HG03378 (cell line): ENCODE results near the gene NXPE3.
"Not testable (repeated sequence)": the region's sequence is repeated elsewhere in the genome, so short reads cannot be mapped to it uniquely, and the experiment has no call there.

ENCODE experiments used
- ATAC-seq: cut with Tn5 transposase; IDR thresholded peaks from one replicate; pipeline ENCODE4 v1.9.1; 2021; ENCODE audit warnings: mild to moderate bottlenecking, moderate library complexity; ENCODE audit not compliant: unreplicated experiment

NXPE3 gene

DNA sequence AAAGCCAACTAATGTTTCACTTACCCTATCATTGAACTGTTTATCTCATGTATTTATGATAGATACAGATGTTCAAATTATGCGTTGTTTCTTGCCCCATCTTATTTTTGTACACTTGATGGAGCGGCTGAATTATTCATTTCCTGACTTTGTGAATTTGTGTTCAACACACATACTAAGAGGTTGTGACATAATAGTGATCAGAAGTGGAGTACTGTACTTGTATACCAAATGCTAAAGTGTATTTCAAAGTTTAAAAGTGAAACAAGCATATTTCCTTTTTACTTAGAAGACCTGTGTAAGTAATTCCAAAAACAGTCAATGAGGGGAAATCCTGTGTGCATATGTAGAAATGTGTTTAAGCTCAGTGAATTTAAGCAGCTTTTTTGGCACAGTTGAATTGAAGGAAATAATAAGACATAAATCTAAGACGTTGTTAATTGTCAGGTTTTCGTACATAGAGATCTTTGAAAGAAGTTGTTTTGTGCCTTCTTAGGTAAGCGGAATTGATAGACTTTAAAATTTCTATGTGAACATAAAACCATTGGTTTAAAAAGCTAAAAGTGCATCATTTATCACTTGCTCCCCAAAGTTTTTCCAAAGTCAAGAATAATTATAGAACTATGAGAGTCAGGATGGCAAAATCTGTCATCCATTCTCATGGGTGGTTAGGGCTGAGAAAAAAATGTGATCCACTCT is 72.2 kb downstream of the NXPE3 start:
- no peak for ATAC-seq

DNA sequence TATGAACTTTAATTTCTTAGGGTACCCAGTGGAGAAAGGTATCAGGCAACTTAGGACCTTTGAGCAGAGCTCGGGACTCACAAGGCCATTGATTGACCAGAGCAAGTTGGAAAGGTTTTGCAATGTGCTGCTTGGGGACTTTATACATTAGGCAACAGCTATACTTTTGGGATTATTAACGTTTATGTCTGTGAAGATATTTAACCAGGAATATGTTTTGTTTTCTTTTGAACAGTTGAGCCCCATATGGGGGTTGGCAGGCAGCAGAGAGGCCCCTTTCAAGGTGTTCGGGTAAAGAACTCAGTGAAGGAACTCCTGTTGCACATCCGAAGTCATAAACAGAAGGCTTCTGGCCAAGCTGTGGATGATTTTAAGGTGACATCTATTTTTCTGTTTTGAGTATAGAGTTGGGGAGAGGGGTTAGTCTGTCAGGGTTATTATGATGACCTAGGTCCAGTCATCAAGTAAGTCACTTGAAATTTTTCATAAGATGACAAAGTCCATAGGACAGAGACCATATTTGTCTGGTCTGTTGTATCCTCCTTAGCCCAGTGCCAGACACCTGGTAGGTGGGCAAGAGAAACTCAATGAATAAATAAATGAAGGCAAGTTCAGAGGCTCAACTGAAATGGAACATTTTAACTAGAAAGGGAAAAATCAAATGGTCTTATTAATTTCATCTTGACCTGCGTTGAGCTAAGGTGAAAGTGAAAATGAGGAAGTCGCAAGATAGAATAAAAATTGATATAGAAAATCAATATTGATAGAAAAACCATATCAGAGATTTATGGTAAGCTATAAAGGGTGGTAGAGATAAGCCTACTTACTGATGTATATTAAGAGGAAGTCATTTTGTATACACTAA is 73.1 kb downstream of the NXPE3 start:
- ATAC-seq = no peak

DNA sequence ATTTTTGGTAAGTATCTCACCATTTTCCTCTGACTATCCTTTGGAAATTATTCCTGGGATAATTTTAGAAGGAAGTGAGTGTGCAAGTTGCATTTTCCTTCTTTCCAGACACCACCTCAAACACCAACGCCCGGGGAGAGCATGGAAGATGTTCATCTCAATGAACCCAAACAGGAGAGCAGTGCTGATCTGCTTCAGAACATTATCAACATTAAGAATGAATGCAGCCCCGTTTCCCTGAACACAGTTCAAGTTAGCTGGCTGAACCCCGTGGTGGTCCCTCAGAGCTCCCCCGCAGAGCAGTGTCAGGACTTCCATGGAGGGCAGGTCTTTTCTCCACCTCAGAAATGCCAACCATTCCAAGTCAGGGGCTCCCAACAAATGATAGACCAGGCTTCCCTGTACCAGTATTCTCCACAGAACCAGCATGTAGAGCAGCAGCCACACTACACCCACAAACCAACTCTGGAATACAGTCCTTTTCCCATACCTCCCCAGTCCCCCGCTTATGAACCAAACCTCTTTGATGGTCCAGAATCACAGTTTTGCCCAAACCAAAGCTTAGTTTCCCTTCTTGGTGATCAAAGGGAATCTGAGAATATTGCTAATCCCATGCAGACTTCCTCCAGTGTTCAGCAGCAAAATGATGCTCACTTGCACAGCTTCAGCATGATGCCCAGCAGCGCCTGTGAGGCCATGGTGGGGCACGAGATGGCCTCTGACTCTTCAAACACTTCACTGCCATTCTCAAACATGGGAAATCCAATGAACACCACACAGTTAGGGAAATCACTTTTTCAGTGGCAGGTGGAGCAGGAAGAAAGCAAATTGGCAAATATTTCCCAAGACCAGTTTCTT is 74.2 kb downstream of the NXPE3 start:
- ATAC-seq = no peak

DNA sequence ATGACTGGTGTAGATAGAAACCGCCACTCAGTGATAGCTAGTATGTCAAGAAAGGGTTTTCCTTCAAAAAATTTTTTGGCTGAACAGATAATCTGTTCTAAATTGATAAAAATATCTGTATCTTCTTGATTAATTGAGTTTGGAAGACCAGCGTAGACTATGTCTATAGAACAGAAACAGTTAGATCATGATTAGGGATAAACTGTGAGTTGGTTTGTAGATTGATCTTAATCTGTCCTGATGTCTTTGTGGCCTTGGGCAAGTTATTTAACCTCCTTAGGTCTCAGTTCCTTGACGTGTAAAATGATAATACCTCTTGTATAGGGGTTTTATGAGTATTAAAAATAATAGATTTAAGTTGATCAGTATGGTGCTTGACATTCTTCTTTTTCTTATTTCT is 75.0 kb downstream of the NXPE3 start:
- no peak for ATAC-seq

DNA sequence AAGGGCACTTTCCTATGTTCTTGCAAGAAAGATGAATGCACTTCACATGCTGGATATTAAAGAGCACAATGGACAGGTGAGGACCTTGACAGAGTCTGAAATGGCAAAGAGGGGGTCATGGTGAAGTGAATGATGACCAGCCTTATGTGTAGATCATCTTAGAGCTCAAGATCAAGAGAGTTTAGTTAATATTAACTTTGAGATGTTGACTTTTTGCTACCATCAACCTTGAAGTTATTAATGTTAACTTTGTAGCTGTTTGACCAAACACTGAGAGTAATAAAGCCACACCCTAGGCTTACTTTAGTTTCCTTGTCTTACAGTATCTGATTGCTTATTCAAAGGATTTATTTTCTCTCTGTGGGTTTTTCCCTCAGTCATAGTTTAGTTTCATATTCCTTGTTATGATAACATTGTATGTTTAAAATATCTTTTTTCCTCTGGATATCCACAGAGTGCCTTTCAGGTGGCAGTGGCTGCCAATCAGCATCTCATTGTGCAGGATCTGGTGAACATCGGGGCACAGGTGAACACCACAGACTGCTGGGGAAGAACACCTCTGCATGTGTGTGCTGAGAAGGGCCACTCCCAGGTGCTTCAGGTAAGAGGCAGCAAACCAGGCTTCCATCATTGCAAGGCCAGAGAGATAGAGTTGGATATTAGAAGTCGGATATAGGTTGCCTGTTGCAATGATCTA is 75.7 kb downstream of the NXPE3 start:
- ATAC-seq = no peak

DNA sequence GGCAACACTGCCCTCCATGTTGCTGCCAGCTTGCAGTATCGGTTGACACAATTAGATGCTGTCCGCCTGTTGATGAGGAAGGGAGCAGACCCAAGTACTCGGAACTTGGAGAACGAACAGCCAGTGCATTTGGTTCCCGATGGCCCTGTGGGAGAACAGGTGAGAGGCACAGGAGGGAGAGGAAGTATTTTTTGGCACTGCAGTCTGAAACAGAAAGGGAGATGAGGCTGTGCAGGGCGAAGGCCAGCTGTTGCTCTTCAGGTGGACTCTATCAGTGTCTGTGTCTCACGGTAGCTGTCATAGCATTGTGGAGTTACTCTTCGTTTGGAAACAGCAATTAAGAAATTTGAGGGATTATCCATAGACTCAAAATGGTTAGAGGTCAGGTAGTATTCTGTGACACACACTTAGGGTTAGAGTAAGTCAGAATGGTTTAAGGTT is 78.3 kb downstream of the NXPE3 start:
- ATAC-seq = no peak

DNA sequence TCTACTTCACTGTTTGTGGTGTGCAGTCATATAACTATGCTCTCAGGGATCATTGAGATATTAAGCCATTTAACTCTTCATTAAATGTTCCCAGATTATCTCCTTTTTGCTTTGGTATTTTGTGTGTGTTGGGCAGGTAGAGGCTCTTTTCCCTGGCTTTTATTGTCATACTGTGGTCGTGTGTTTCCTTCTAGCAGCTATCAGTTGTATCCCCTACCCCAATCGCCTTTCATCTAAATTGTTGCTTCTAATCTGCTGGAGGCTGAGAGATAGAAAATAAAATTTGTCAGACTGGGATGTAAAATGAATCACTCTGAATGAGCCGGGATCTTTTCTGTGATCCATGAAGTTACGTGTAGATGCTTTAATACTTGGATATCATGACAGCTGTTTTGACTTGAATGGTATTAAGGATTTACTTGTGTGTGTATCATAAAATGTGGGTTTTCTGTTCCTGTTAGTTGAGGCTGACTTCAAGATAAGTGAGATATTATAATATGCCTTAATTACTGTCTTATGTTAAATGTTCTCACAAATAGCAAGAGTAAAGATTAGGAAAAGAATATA is 79.5 kb downstream of the NXPE3 start:
- ATAC-seq = no peak

DNA sequence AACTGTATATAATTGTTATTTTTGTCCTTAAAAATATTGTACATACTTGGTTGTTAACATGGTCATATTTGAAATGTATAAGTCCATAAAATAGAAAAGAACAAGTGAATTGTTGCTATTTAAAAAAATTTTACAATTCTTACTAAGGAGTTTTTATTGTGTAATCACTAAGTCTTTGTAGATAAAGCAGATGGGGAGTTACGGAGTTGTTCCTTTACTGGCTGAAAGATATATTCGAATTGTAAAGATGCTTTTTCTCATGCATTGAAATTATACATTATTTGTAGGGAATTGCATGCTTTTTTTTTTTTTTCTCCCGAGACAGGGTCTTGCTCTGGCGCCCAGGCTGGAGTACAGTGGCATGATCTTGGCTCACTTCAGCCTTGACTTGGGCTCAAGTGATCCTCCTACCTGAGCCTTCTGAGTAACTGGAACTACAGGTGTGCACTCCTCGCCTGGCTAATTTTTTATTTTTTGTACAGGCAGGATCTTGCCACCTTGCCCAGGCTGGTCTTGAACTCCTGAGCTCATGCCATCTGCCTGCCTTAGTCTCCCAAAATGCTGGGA is 81.0 kb downstream of the NXPE3 start:
- no peak for ATAC-seq

DNA sequence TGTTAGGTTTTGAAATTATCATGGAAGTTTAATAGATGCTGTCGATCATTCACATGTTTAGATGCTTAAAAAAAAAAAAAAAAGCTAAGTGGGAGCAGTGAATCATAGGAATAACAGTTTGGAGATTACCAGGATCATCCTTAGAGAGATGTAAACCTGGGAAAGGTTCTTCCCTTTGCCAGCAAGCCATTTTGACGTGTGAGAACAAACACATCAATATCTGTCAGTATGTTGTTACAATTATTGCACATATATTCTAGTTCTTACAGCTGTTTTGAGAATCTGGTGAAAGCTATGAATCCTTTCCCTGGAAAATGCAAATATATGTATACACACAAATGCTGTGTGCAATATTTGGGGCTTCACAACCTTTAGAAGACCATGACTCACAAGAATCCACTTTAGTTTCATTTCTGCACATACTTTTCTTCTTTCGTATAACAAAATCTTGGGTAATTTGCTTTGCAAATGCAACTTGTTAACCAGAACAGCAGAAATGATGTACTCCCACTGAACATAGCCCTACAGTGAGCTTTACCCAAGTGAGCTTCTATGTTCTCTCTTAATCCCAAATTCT is 82.3 kb downstream of the NXPE3 start:
- peak; percentile 56 for ATAC-seq

DNA sequence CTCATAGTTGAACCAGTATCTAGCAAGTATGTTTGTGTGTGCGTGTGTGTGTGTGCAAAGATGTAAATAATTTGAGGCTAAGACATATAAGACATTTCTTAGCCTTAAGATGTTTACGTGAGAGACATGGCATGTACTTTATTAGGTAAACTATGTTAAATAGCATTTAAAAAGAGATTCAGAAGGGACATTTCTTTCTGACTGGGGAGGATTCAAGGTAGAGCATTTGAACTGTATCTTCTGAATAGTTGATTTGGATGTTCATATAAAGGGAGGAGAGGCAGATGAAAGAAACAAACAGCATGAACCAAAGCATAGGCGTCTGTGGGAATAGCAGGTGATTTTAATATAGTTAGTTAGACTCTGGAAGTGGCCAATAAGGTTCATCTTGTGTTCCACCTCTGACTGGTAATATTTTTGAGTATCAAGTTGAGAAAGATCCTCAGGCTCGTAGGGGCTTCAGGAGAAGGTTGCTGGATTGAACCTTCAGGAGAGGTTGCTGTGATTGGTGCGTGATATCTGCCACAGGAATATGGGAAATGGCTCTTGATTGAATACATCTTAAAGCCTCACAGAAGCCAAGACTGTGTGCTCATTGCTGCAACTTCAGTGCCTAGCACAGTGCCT is 82.9 kb downstream of the NXPE3 start:
- ATAC-seq = no peak

DNA sequence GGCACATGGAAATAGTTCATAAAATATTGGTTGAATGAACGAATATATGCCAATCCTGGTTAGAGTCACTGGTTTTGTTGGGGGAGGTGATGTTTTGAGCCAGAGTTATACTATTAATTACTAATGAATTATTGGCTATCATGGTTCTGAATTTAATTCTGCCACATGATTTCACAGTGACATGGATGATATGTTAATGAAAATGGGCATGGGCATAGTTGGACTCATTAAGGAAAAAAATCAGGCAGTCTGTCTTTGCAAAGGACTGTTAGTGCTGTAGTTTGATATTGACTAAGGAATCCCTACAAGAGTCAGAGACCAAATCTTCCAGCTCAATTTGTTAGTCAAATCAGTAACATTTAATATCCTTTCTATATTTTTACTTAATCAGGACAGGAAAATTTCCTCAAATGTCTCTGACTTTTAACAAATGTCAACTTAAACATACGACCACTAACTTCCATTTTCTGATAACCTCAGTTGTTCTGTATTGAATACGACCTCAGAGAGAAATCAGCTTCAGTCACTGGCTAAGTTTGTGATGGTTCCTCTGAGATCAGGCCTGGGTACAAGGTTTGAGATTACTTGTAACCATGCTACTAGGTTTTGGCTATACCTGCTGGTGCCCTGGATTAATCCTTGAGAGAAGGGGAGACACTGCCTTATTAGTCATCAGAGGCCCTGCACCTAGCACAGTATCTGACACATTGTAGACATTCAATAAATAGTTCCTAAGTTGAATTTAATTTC is 83.6 kb downstream of the NXPE3 start:
- ATAC-seq = no peak

DNA sequence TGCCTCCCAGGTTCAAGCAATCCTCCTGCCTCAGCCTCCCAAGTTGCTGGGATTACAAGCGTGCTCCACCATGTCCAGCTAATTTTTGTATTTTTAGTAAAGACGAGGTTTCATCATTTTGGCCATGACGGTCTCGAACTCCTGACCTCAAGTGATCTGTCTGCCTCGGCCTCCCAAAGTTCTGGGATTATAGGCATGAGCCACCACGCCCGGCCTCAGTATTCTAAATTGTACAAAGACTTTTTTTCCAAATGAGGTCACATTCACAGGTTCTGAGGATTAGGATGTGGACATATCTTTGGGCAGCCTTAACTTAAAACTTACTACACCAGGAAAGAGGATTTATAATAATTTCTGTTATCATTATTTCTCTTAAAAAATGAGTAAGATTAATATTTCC is 85.9 kb downstream of the NXPE3 start:
- ATAC-seq = not testable (repeated sequence)

DNA sequence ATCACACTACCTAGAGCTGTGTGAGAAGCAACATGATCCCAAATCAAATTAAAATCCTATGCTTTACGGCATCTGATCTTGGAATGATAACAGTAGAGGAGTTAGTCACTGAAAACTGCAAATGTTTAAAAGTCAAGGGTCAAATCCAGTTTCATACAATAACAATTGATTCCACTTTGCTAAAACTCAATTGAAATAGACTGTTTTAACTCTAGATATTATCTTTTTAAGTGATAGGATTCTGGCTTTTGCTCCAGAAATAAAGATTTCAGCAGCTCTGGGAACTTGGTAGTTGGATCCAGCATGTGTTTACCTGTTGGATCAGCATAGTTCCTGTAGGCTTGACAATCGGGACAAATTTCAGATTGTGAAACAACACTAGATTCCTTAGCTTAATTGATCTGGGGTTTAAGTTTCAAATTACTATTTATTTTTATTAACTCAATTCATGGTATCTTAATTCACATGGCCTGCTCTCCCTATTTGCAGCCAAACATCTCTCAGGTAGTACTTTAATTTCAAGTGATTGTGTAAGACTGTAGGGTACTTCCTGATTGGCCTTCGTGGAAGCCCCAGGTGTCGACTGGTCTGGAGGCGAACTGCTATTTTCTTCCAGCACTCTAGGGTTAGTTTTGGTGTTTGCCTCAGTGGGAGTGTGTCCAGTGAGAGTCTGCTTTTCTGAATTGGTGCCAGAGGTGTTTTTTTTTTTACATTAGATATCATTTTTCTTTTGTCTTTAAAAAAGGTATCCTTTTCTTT is 86.9 kb downstream of the NXPE3 start:
- ATAC-seq = no peak

DNA sequence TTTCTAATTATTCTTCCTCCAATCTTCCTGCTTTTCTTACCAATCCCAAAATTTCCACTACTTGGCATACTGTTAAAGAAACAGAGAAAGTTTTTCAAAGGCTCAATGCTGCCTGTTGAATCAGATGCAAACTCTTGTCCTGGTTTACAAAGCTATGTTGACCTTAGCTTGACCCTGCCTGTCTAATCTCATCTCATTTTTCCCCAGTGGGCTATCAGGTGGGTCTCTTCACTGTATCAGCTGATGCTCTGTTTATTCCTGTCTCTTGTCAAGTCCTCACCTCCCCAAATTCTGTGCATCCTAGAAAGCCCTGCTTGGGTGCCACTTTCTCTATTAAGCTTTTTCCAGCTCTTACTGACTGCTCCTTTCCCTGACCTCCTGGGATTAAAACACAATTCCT is 88.5 kb downstream of the NXPE3 start:
- ATAC-seq = no peak

DNA sequence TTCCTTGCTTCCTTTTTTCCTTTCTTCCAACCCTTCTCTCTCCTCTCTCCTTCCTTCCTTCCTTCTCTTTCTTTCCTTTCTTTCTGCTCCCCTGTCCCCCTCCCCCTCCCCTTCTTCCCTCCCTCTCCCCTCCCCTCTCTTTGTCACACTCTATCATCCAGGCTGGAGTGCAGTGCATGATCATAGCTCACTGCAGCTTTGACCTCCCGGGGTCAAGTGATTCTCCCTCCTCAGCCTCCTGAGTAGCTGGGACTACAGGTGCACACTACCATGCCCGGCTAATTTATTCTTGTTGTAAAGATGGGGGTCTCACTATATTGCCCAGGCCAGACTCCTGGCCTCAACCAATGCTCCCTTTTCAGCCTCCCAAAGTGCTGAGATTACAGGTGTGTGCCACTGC is 89.0 kb downstream of the NXPE3 start:
- ATAC-seq = no peak

DNA sequence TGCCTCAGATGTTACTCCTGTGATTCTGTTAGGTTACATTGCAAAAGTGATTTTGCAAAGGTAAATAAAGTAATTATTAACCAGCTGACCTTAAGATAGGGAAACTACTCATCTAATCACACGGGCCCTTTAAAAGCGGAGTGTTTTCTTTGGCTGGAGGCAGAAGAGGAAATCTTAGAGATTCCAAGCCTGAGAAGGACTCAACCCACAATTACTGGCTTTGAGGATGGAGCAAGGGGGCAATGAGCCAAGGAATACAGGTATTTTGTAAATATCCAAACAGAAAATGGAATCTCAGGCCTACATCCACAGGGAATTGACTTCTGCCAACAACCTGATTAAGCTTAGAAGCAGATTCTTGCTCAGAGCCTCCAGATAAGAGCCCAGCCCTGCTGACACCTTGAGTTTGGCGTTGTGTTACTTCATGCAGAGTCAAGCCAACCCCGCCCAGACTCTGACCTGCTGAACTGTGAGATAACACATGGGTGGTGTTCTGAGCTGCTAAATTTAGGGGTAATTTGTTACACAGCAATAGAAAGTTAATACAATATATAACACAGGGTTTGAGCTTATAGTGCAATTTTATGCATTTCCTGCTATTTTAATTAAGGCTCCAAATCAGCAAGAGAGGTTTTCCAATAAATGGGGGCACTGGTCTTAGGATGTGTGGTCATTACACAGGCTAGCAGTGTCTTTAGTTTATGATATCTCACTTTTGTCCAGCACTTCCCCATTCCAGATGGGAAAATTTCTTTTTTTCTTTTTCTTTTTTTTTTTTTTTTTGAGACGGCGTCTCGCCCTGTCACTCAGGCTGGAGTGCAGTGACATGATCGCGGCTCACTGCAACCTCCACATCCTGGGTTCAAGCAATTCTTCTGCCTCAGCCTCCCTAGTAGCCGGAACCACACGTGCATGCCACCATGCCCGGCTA is 89.8 kb downstream of the NXPE3 start:
- ATAC-seq = no peak

DNA sequence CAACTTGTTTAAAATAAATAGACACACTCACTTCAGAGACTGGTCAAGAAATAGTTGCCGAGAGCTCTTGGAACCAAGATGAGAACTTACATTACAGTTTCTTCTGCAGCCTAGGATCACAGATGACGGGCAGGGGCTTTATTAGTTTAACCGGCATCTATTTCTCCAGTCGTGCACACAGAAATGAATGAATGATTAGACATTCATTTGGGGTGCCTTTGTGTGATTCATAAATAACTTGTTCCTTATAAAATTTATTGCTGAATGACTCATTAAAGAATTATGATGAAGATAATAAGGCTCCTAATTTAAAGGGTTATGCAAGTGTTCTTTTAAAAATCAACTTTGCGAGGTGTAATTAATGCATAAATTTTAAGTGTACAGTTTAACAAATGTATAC is 91.1 kb downstream of the NXPE3 start:
- ATAC-seq = no peak
